KOPT-K1 (cell line): ENCODE results near the gene ST7.

ENCODE experiments used
- H3K27ac ChIP-seq: fragments of 200-600 bp; sonication (generic); 2 replicates; pipeline ENCODE4 v1.5.1; 2016; ENCODE audit warnings: antibody characterized with exemption, mild to moderate bottlenecking, low read depth, low read length; ENCODE audit not compliant: poor library complexity, severe bottlenecking
- H3K36me3 ChIP-seq: fragments of 200-600 bp; sonication (generic); 2 replicates; pipeline ENCODE4 v1.5.1; 2017; ENCODE audit warnings: antibody characterized with exemption, mild to moderate bottlenecking, low read length, moderate library complexity; ENCODE audit not compliant: insufficient read depth
- H3K9me3 ChIP-seq: fragments of 200-600 bp; sonication (generic); 2 replicates; pipeline ENCODE4 v1.5.1; 2017; ENCODE audit warnings: antibody characterized with exemption, low read length, mild to moderate bottlenecking; ENCODE audit not compliant: insufficient read depth, poor library complexity, severe bottlenecking

Gene ST7

GRCh38 chr7:117036053-117036669, 82.9 kb downstream of the ST7 start:
- H3K27ac ChIP-seq: no peak overlapping the region
- no peaks in the 10 kb centered on the region for H3K36me3 ChIP-seq
- no peaks in the 10 kb centered on the region for H3K9me3 ChIP-seq

GRCh38 chr7:117036836-117037235, 83.5 kb downstream of the ST7 start:
- Histone ChIP-seq H3K27ac (no peak overlapping the region), H3K36me3 (no peaks in the 10 kb centered on the region), H3K9me3 (no peaks in the 10 kb centered on the region)

GRCh38 chr7:117038408-117038807, 85.1 kb downstream of the ST7 start:
- H3K36me3 ChIP-seq: no peaks in the 10 kb centered on the region
- H3K27ac ChIP-seq: no peak overlapping the region
- no peaks in the 10 kb centered on the region for H3K9me3 ChIP-seq

GRCh38 chr7:117041007-117041406, 87.7 kb downstream of the ST7 start:
- no peaks in the 10 kb centered on the region for H3K9me3 ChIP-seq
- no peak overlapping the region for H3K27ac ChIP-seq
- H3K36me3 ChIP-seq: no peaks in the 10 kb centered on the region

GRCh38 chr7:117041822-117042221, 88.5 kb downstream of the ST7 start:
- Histone ChIP-seq H3K27ac (no peak overlapping the region), H3K36me3 (no peaks in the 10 kb centered on the region), H3K9me3 (no peaks in the 10 kb centered on the region)

GRCh38 chr7:117043108-117043825, 90.0 kb downstream of the ST7 start:
- Histone ChIP-seq H3K27ac (no peak overlapping the region), H3K9me3 (no peaks in the 10 kb centered on the region)

GRCh38 chr7:117044664-117045063, 91.4 kb downstream of the ST7 start:
- Histone ChIP-seq H3K27ac (no peak overlapping the region), H3K36me3 (no peaks in the 10 kb centered on the region), H3K9me3 (no peaks in the 10 kb centered on the region)

More at GRCh38 chr7:117043108-117043825, 90.0 kb downstream of the ST7 start:
- no peaks in the 10 kb centered on the region for H3K36me3 ChIP-seq

- H3K27ac ChIP-seq: no peak overlapping the region
- H3K36me3 ChIP-seq: no peaks in the 10 kb centered on the region
- H3K9me3 ChIP-seq: no peaks in the 10 kb centered on the region
Measured at GRCh38 chr7:117045927-117046710, 92.8 kb downstream of the ST7 start.

GRCh38 chr7:117047496-117047895, 94.2 kb downstream of the ST7 start:
- Histone ChIP-seq H3K9me3 (no peaks in the 10 kb centered on the region), H3K36me3 (no peaks in the 10 kb centered on the region), H3K27ac (no peak overlapping the region)

GRCh38 chr7:117048114-117048866, 95.0 kb downstream of the ST7 start:
- no peaks in the 10 kb centered on the region for H3K9me3 ChIP-seq
- no peak overlapping the region for H3K27ac ChIP-seq
- H3K36me3 ChIP-seq: no peaks in the 10 kb centered on the region

GRCh38 chr7:117048882-117049281, 95.6 kb downstream of the ST7 start:
- no peaks in the 10 kb centered on the region for H3K36me3 ChIP-seq
- H3K9me3 ChIP-seq: no peaks in the 10 kb centered on the region
- no peak overlapping the region for H3K27ac ChIP-seq

- Histone ChIP-seq H3K27ac (no peak overlapping the region), H3K9me3 (no peaks in the 10 kb centered on the region), H3K36me3 (no peaks in the 10 kb centered on the region)
Measured at GRCh38 chr7:117051808-117052207, 98.5 kb downstream of the ST7 start.

- Histone ChIP-seq H3K27ac (no peak overlapping the region), H3K9me3 (no peaks in the 10 kb centered on the region), H3K36me3 (no peaks in the 10 kb centered on the region)
Measured at GRCh38 chr7:117053432-117053831, 100.1 kb downstream of the ST7 start.

- Histone ChIP-seq H3K9me3 (no peaks in the 10 kb centered on the region), H3K36me3 (no peaks in the 10 kb centered on the region), H3K27ac (no peak overlapping the region)
Measured at GRCh38 chr7:117061751-117062150, 108.5 kb downstream of the ST7 start.

- no peak overlapping the region for H3K27ac ChIP-seq
- H3K9me3 ChIP-seq: no peaks in the 10 kb centered on the region
- no peaks in the 10 kb centered on the region for H3K36me3 ChIP-seq
Measured at GRCh38 chr7:117062300-117062699, 109.0 kb downstream of the ST7 start.
